Lung (tissue), 11 donors: ENCODE results near the gene C17orf114.

Experiments
- ATAC-seq: fragments of 200-7000 bp; cut with Tn5 transposase; one replicate; pipeline ENCODE4 v1.9.1; 2020; ENCODE audit warnings: moderate number of reproducible peaks; ENCODE audit not compliant: insufficient read depth, low FRiP score
- DNase-seq, 3 donors: peaks; one replicate each; pipeline ENCODE4 v3.0.0-alpha.2; 2013 to 2017
- H3K27ac ChIP-seq, 2 donors: one replicate each; pipeline ENCODE4 v1.5.1; 2013; ENCODE audit warnings: mild to moderate bottlenecking in 2 of 2, moderate library complexity in 2 of 2, control low read depth in 1 of 2, inconsistent platforms in 1 of 2, low read depth in 1 of 2, low read length in 1 of 2
- H3K27me3 ChIP-seq, 3 donors: one replicate each; pipeline ENCODE4 v1.5.1; 2013; ENCODE audit warnings: low read length in 2 of 3; ENCODE audit not compliant: control insufficient read depth in 3 of 3, insufficient read depth in 3 of 3
- H3K36me3 ChIP-seq, 4 donors: one replicate each; pipeline ENCODE4 v1.5.1; 2013; ENCODE audit warnings: low read length in 4 of 4, mild to moderate bottlenecking in 1 of 4, moderate library complexity in 1 of 4; ENCODE audit not compliant: control insufficient read depth in 4 of 4, insufficient read depth in 4 of 4
- H3K4me1 ChIP-seq, 5 donors: one replicate each; pipeline ENCODE4 v1.5.1; 2013; ENCODE audit warnings: low read length in 5 of 5, mild to moderate bottlenecking in 2 of 5, moderate library complexity in 1 of 5; ENCODE audit not compliant: control insufficient read depth in 5 of 5, insufficient read depth in 5 of 5
- H3K4me3 ChIP-seq: one replicate; pipeline ENCODE4 v1.5.1; 2013; ENCODE audit warnings: mild to moderate bottlenecking, control low read depth, moderate library complexity
- H3K9ac ChIP-seq, 2 donors: one replicate each; pipeline ENCODE4 v1.5.1; 2013; ENCODE audit warnings: low read length in 2 of 2, control low read depth in 1 of 2; ENCODE audit not compliant: insufficient read depth in 1 of 2
- H3K9me3 ChIP-seq, 4 donors: one replicate each; pipeline ENCODE4 v1.5.1; 2013; ENCODE audit warnings: low read length in 3 of 4, mild to moderate bottlenecking in 1 of 4, moderate library complexity in 1 of 4; ENCODE audit not compliant: control insufficient read depth in 4 of 4, insufficient read depth in 3 of 4
- CTCF ChIP-seq: IDR thresholded peaks from 2 replicates; pipeline ENCODE4 v1.5.1; 2012; ENCODE audit warnings: mild to moderate bottlenecking; ENCODE audit errors: control extremely low read depth, extremely low read depth
- WGBS, 2 donors: extraction: QIAGEN DNeasy Blood & Tissue Kit; methylation state at CpG; one replicate each; pipeline ENCODE4 v1.1.7; 2013; 5-methylcytosine and 5-hydroxymethylcytosine counted together
- donor health status: control.
- donor health status: control.
- donor health status: Bipolar disorder and iron deficiency.
- donor health status: healthy.
- donor health status: DM: yes; HTN: yes; CAD: no.

Gene C17orf114

GRCh38 chr17:4796552-4796920 lies 5.6 kb downstream of the C17orf114 start:
- DNase-seq (peak in 1 of 3 donors; percentile 14), ATAC-seq (no peak)
- TF ChIP-seq CTCF: no peak
- H3K36me3 ChIP-seq: peaks cover 0 to 18% (median 14%) of the 10 kb centered on the region in 4 donors
- H3K27me3 ChIP-seq: no peaks in the 10 kb centered on the region
- peaks cover 0 to 8% (median 3%) of the 10 kb centered on the region in 5 donors for H3K4me1 ChIP-seq
- H3K4me3 ChIP-seq: peak overlapping the region; percentile 94
- peak overlapping the region in 1 of 2 donors; percentile 75 for H3K9ac ChIP-seq
- H3K27ac ChIP-seq: peak overlapping the region; percentile 59 to 88
- WGBS, 2 donors: 1% methylated on average over 7 of the region's 7 CpGs
- H3K9me3 ChIP-seq: peaks cover 0 to 3% (median 0%) of the 10 kb centered on the region in 4 donors

GRCh38 chr17:4795168-4795567 lies 7.0 kb downstream of the C17orf114 start:
- WGBS, 2 donors: 97 to 100% methylated on average over 1 of the region's 1 CpG
- TF ChIP-seq CTCF: no peak
- DNase-seq (no peak), ATAC-seq (no peak)
- peak overlapping the region in 1 of 2 donors; percentile 26 for H3K27ac ChIP-seq
- peaks cover 0 to 18% (median 14%) of the 10 kb centered on the region in 4 donors for H3K36me3 ChIP-seq
- no peaks in the 10 kb centered on the region for H3K27me3 ChIP-seq
- no peak overlapping the region for H3K4me3 ChIP-seq
- H3K9ac ChIP-seq: no peak overlapping the region
- H3K4me1 ChIP-seq: peaks cover 0 to 11% (median 3%) of the 10 kb centered on the region in 5 donors
- peaks cover 0 to 3% (median 0%) of the 10 kb centered on the region in 4 donors for H3K9me3 ChIP-seq

GRCh38 chr17:4790705-4791088 lies 11.4 kb downstream of the C17orf114 start:
- ATAC-seq (no peak), DNase-seq (no peak)
- H3K27me3 ChIP-seq: peaks cover 0 to 12% (median 2%) of the 10 kb centered on the region in 3 donors
- no peak for TF ChIP-seq CTCF
- no peaks in the 10 kb centered on the region for H3K36me3 ChIP-seq
- peaks cover 4 to 28% (median 12%) of the 10 kb centered on the region in 5 donors for H3K4me1 ChIP-seq
- peak overlapping the region; percentile 12 to 88 for H3K9ac ChIP-seq
- peak overlapping the region; percentile 91 to 97 for H3K27ac ChIP-seq
- peak overlapping the region; percentile 50 for H3K4me3 ChIP-seq
- no peaks in the 10 kb centered on the region for H3K9me3 ChIP-seq
- 36 to 44% methylated on average over 7 of the region's 7 CpGs for WGBS, 2 donors
